K562 (cell line): ENCODE results near the gene MADD. TPM values are rescaled to one million over a fixed set of nuclear protein-coding genes. Genes with fewer than 3 reads are reported as not detected.

Experiments used
- ATAC-seq: fragments of 200-7000 bp; cut with Tn5 transposase; 3 replicates; pipeline ENCODE4 v1.9.1; 2020; ENCODE audit warnings: moderate library complexity
- BruUV-seq: library from RNA; stranded (reverse); fragments of 400-500 nt; replicated peaks from 2 replicates; lab custom pipeline; 2021; lab: Mats Ljungman, UMichigan
- CTCF ChIA-PET: fragments of 300-600 bp; formaldehyde crosslinking; extraction: SDS; loops from one replicate; lab custom pipeline; 2021; ENCODE audit warnings: low intra/inter-chr PET ratio; lab: Yijun Ruan, JAX
- POLR2A ChIA-PET: fragments of 300-600, 350-650 bp; sonication (Branson Sonifier 250); formaldehyde crosslinking; extraction: SDS; loops from one replicate; lab custom pipeline; 2021; ENCODE audit warnings: antibody characterized with exemption, inconsistent platforms; lab: Yijun Ruan, JAX
- DNase-seq, 4 experiments: peaks; one replicate each; pipeline versions ENCODE4 v3.0.0 to v3.0.0-alpha.2; 2011 to 2018; ENCODE audit warnings: low spot score in 3 of 4, mixed read lengths in 3 of 4; ENCODE audit errors: extremely low read depth in 1 of 4
- FAIRE-seq: peaks from 2 replicates; lab custom pipeline; 2011; peaks lifted over from hg19 to GRCh38; lab: Jason Lieb, UNC
- H2AFZ ChIP-seq: 2 replicates; pipeline ENCODE4 v1.6.0; 2011; ENCODE audit warnings: low read depth, low read length, control low read depth, inconsistent platforms
- H3K27ac ChIP-seq: fragments of 200-600 bp; 3 replicates; pipeline ENCODE4 v1.8.0; 2011; ENCODE audit warnings: low read depth, mild to moderate bottlenecking, control low read depth, inconsistent platforms, low read length, moderate library complexity, mixed read lengths; ENCODE audit errors: extremely low read depth
- H3K27me3 ChIP-seq, 2 experiments: fragments of 300-600 bp in 1 of 2; 2 replicates in 1 of 2; 3 replicates in 1 of 2; pipeline versions ENCODE4 v1.6.0 to v1.8.0; 2011; ENCODE audit warnings: inconsistent platforms in 2 of 2, low read length in 2 of 2, mild to moderate bottlenecking in 1 of 2, mixed read lengths in 1 of 2, moderate library complexity in 1 of 2; ENCODE audit not compliant: control insufficient read depth in 2 of 2, insufficient read depth in 2 of 2
- H3K36me3 ChIP-seq: fragments of 300-600 bp; 3 replicates; pipeline ENCODE4 v1.8.0; 2011; ENCODE audit warnings: mild to moderate bottlenecking, low read length, inconsistent platforms; ENCODE audit not compliant: control insufficient read depth, insufficient read depth
- H3K4me1 ChIP-seq, 2 experiments: fragments of 200-600 bp in 1 of 2; replicated peaks in 1 of 2; 2 replicates in 1 of 2; 3 replicates in 1 of 2; pipeline versions ENCODE4 v1.5.1 to v1.8.0; 2011; ENCODE audit warnings: inconsistent platforms in 2 of 2, low read length in 2 of 2, mild to moderate bottlenecking in 1 of 2, mixed read lengths in 1 of 2, moderate library complexity in 1 of 2; ENCODE audit not compliant: control insufficient read depth in 2 of 2, insufficient read depth in 2 of 2
- H3K4me2 ChIP-seq: 2 replicates; pipeline ENCODE4 v1.6.1; 2011; ENCODE audit warnings: low read length, control low read depth, inconsistent platforms, mixed read lengths; ENCODE audit not compliant: insufficient read depth
- H3K4me3 ChIP-seq: fragments of 200-600 bp; sonication (generic), shearing (Covaris generic); 2 replicates; pipeline ENCODE4 v1.5.1; 2016; ENCODE audit warnings: control low read depth, inconsistent platforms
- H3K79me2 ChIP-seq: fragments of 200-600 bp; 3 replicates; pipeline ENCODE4 v1.8.0; 2011; ENCODE audit warnings: low read length, inconsistent platforms; ENCODE audit not compliant: control insufficient read depth, insufficient read depth
- H3K9ac ChIP-seq, 2 experiments: 2 replicates each; pipeline versions ENCODE4 v1.6.0 to v1.6.1; 2011; ENCODE audit warnings: low read depth in 2 of 2, low read length in 2 of 2, control low read depth in 1 of 2, inconsistent platforms in 1 of 2, mild to moderate bottlenecking in 1 of 2, mixed read lengths in 1 of 2; ENCODE audit not compliant: insufficient read depth in 1 of 2
- H3K9me1 ChIP-seq: one replicate; pipeline ENCODE4 v1.6.0; 2011; ENCODE audit warnings: inconsistent platforms, mild to moderate bottlenecking, low read length, moderate library complexity; ENCODE audit not compliant: control insufficient read depth, insufficient read depth
- H3K9me3 ChIP-seq: replicated peaks from 2 replicates; pipeline ENCODE4 v1.5.1; 2011; ENCODE audit warnings: low read depth, low read length, inconsistent platforms; ENCODE audit not compliant: control insufficient read depth, insufficient read depth
- H4K20me1 ChIP-seq: replicated peaks from 2 replicates; pipeline ENCODE4 v1.6.1; 2011; ENCODE audit warnings: low read length, inconsistent platforms, mixed read lengths; ENCODE audit not compliant: control insufficient read depth, insufficient read depth
- ARHGAP35 ChIP-seq: fragments of 450-650 bp; IDR thresholded peaks from 2 replicates; pipeline ENCODE4 v1.6.1; 2018; ENCODE audit not compliant: partially characterized antibody
- CSDE1 ChIP-seq, 2 experiments: fragments of 450-650 bp; IDR thresholded peaks; 2 replicates each; pipeline ENCODE4 v1.6.1; 2016; ENCODE audit warnings: mild to moderate bottlenecking in 1 of 2
- HNRNPH1 ChIP-seq: fragments of 200-400 bp; formaldehyde crosslinking; optimal IDR thresholded peaks from 2 replicates; pipeline ENCODE3; 2017; ENCODE audit warnings: low read depth, mild to moderate bottlenecking, low read length, moderate library complexity
- ILK ChIP-seq: fragments of 450-650 bp; IDR thresholded peaks from 2 replicates; pipeline ENCODE4 v1.6.1; 2016; ENCODE audit warnings: missing genetic modification characterization, low read depth, mild to moderate bottlenecking, missing compliant biosample characterization, moderate library complexity, borderline replicate concordance
- MEF2D ChIP-seq: conservative IDR thresholded peaks from 2 replicates; pipeline ENCODE4 v1.6.1; 2016; ENCODE audit warnings: low read depth, missing genetic modification characterization, missing compliant biosample characterization
- MXI1 ChIP-seq: IDR thresholded peaks from 2 replicates; pipeline ENCODE4 v1.6.1; 2011; ENCODE audit warnings: low read depth, mild to moderate bottlenecking, improper control_type of control experiment, low read length
- NCOA4 ChIP-seq: fragments of 450-650 bp; IDR thresholded peaks from 2 replicates; pipeline ENCODE4 v1.6.1; 2018; ENCODE audit warnings: mild to moderate bottlenecking; ENCODE audit not compliant: partially characterized antibody
- SMC3 ChIP-seq: conservative IDR thresholded peaks from 2 replicates; pipeline ENCODE4 v1.6.1; 2011; ENCODE audit warnings: low read depth, low read length, improper control_type of control experiment; ENCODE audit not compliant: insufficient read depth
- ZNF24 ChIP-seq: fragments of 450-650 bp; IDR thresholded peaks from 2 replicates; pipeline ENCODE4 v1.6.1; 2016
- ZNF445 ChIP-seq: fragments of 250-450 bp; sonication (Bioruptor Pico); IDR thresholded peaks from 2 replicates; pipeline ENCODE4 v1.4.0; 2020; ENCODE audit warnings: low read depth, mild to moderate bottlenecking, moderate library complexity
- ZNF79 ChIP-seq: fragments of 250-450 bp; sonication (Bioruptor Pico); IDR thresholded peaks from 2 replicates; pipeline ENCODE4 v1.4.0; 2020; ENCODE audit warnings: low read depth, mild to moderate bottlenecking, moderate library complexity
- ZSCAN29 ChIP-seq: fragments of 450-650 bp; IDR thresholded peaks from 2 replicates; pipeline ENCODE4 v1.6.1; 2017
- WGBS: fragments of 100-300 bp; shearing (Covaris generic); methylation state at CpG from one replicate; pipeline ENCODE4 v1.1.6; 2016; ENCODE audit warnings: low coverage, mixed read lengths; ENCODE audit not compliant: insufficient coverage; ENCODE audit errors: missing lambda C conversion rate; 5-methylcytosine and 5-hydroxymethylcytosine counted together
- in situ Hi-C: fragments of 300-500 bp; cut with MboI; formaldehyde crosslinking; loops from 4 replicates; pipeline ENCODE4 v1.15.0; 2018; ENCODE audit warnings: inconsistent platforms, mixed read lengths
- intact Hi-C: fragments of 100-400 bp; cut with micrococcal nuclease; formaldehyde crosslinking; loops from 2 replicates; pipeline ENCODE4 v1.14.2; 2022
- polyA plus RNA-seq, 8 experiments: library from polyadenylated mRNA; depleted of rRNA in 4 of 8; stranded (reverse) in 5 of 8; unstranded in 3 of 8; fragments of >200 nt; fragmentation: Nextera tagmentation in 2 of 8; fragmentation: Illumina TruSeq in 1 of 8; extraction: Ambion mirVana in 2 of 8; extraction: Trizol in 1 of 8; gene quantifications; 2 replicates each; pipeline versions ENCODE4 v1.2.1 to v1.2.3, GENCODE V29; 2011 to 2014; ENCODE audit warnings: inconsistent platforms in 1 of 8, missing spikeins in 1 of 8
- total RNA-seq, 7 experiments: library from RNA; depleted of rRNA in 6 of 7; stranded (reverse); fragments of >200 nt in 6 of 7; fragmentation: Illumina TruSeq in 2 of 7; extraction: Trizol in 2 of 7; gene quantifications; 2 replicates each; pipeline versions ENCODE4 v1.2.1 to v1.2.3, GENCODE V29; 2011 to 2021; ENCODE audit warnings: low replicate concordance in 1 of 7
- TF ChIP-seq, protein P1 (sequence below): fragments of 450-650 bp; IDR thresholded peaks from 2 replicates; pipeline ENCODE4 v1.6.1; 2016; ENCODE audit warnings: borderline replicate concordance

Gene MADD
- total and polyA plus RNA-seq, 9 of the 15 experiments (the other 6 are each of a cell fraction or from before 2014, with no cell fraction given): 0.68 to 57.6 (median 33.6) TPM

DNA sequence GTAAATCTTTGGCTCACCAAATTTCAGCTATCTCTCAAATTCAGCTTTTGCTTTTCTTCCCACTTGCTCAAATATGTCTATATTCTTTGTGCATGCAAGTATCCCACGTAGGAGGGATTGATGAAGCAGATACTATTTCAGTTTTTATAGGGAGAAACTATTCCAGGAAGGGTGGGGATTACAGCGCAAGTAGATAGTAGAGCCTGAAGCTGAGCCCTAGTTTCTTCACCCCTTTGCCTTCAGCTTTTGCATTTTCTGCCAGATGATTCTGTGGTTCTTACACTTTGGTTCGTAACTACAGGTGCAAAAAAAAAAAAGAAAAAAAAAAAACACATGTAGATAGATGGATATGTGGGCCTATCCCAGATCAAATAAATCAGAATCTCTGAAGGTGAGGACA lies 18.2 kb upstream of the MADD start:
- Histone ChIP-seq H3K9me1 (no peaks in the 10 kb centered on the region), H3K9me3 (no peaks in the 10 kb centered on the region), H3K36me3 (peaks cover 8% of the 10 kb centered on the region; the same call in 1 of the 3 replicates), H2AFZ (no peak overlapping the region), H4K20me1 (no peaks in the 10 kb centered on the region), H3K4me1 (peaks cover 22 to 25% of the 10 kb centered on the region in 2 experiments), H3K27me3 (no peaks in the 10 kb centered on the region), H3K4me2 (no peak overlapping the region), H3K27ac (no peak overlapping the region), H3K9ac (no peak overlapping the region), H3K4me3 (no peak overlapping the region), H3K79me2 (peaks cover 31% of the 10 kb centered on the region)
- POLR2A ChIA-PET: interaction anchor here (0.9 to 1.4 kb wide), 2 partner anchors 10 to 12 kb away, joined by 3 to 5 read pairs; no protein-coding TSS in a partner anchor
- WGBS: 31% methylated on average over 3 of the region's 3 CpGs
- intact Hi-C loops: no loop called here
- in situ Hi-C loops: no loop called here
- FAIRE-seq (no peak), ATAC-seq (no peak), DNase-seq (no peak)
- TF ChIP-seq SMC3: no peak
- TF ChIP-seq CSDE1 (IDR thresholded peaks at IDR 0.05): no peak
- TF ChIP-seq NCOA4: no peak
- no peak for TF ChIP-seq ZNF24
- TF ChIP-seq ZNF79 (CRISPR knock-in tag): no peak
- no peak for TF ChIP-seq ILK (tag)
- TF ChIP-seq MXI1: no peak
- TF ChIP-seq ARHGAP35: no peak
- no peak for TF ChIP-seq ZSCAN29
- no peak for TF ChIP-seq MEF2D (tag)
- TF ChIP-seq, protein P1, sequence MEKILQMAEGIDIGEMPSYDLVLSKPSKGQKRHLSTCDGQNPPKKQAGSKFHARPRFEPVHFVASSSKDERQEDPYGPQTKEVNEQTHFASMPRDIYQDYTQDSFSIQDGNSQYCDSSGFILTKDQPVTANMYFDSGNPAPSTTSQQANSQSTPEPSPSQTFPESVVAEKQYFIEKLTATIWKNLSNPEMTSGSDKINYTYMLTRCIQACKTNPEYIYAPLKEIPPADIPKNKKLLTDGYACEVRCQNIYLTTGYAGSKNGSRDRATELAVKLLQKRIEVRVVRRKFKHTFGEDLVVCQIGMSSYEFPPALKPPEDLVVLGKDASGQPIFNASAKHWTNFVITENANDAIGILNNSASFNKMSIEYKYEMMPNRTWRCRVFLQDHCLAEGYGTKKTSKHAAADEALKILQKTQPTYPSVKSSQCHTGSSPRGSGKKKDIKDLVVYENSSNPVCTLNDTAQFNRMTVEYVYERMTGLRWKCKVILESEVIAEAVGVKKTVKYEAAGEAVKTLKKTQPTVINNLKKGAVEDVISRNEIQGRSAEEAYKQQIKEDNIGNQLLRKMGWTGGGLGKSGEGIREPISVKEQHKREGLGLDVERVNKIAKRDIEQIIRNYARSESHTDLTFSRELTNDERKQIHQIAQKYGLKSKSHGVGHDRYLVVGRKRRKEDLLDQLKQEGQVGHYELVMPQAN: no peak
- no peak for TF ChIP-seq ZNF445 (CRISPR knock-in tag)
- TF ChIP-seq HNRNPH1: no peak
- CTCF ChIA-PET: no interaction called here
- BruUV-seq: no TSS peak
